Measurements from ENCODE around the gene GALE. TPM values are rescaled to one million over a fixed set of nuclear protein-coding genes. Genes with fewer than 3 reads are reported as not detected.
A peak's percentile ranks its signal among the peaks of the same experiment; 100 is the strongest.

The GALE gene
- total RNA-seq, 4 donors from 2014 or later = 2.9 to 5.7 (median 4.1) TPM

- Histone ChIP-seq H3K27ac (no peak overlapping the region), H3K4me1 (peaks cover 17 to 29% of the 10 kb centered on the region in 2 donors), H3K27me3 (no peaks in the 10 kb centered on the region), H3K9me3 (no peaks in the 10 kb centered on the region), H3K36me3 (peaks cover 0 to 28% of the 10 kb centered on the region in 2 donors), H3K4me3 (no peak overlapping the region)
- intact Hi-C loops (cut with DNase I; ENCODE audit: low total_unique reads) (no loop called here), in situ Hi-C loops (cut with MboI; ENCODE audit: low sequenced_read_pairs in 4 of 4) (no loop called here)
- no peak for TF ChIP-seq POLR2A (IDR thresholded peaks at IDR 0.05)
- DNase-seq (no peak), ATAC-seq (no peak)
Measured at GRCh38 chr1:23793861-23794731, 6.5 kb downstream of the GALE start.

DNA sequence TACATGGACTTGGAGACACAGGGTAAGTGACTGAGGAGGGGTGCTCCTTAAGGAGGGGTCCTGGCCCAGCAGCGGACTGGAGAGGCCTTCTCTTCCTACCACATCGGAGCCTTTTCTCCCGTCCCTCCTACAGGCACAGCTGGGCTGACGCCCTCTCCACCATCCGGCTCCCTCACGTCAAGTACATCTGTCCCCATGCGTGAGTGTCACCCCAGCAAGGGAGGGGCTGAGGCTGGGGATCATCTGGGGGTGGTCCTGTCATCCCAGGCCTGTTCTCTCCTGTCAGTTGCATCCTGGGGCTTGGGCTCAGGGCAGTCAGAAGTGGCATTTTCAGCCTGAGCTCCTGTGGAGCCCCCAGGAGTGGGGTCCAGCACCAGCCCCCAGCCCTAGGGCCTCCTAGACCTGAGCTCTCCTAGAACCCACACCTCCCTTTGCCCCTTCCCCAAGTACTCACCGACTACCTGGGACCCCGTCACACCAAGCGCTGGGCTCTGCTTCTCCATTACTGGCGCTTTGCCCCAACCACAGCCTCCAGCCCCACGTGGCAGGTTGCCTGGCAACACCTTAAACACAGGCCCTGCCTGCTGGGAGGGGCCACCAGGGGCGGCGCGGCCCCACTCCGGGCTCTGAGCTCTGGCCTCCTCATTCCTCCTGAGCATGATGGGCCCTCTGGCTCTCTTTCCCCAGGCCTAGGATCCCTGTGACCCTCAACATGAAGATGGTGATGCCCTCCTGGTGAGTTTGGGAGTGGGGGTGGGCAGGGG lies 7.4 kb downstream of the GALE start:
- intact Hi-C loops (cut with DNase I; ENCODE audit: low total_unique reads) (no loop called here), in situ Hi-C loops (cut with MboI; ENCODE audit: low sequenced_read_pairs in 4 of 4) (no loop called here)
- Histone ChIP-seq H3K9me3 (no peaks in the 10 kb centered on the region), H3K36me3 (peaks cover 0 to 28% of the 10 kb centered on the region in 2 donors), H3K27me3 (no peaks in the 10 kb centered on the region), H3K4me1 (peaks cover 17 to 26% of the 10 kb centered on the region in 2 donors), H3K27ac (peak overlapping the region in 2 of 4 donors; percentile 12 to 86), H3K4me3 (no peak overlapping the region)
- TF ChIP-seq POLR2A (IDR thresholded peaks at IDR 0.05) = no peak
- TF ChIP-seq CTCF (IDR thresholded peaks at IDR 0.05 in 4 of 5, conservative IDR thresholded peaks at IDR 0.05 in 1 of 5) = no peak
- no peak for ATAC-seq
- peak in 1 of 2 donors; percentile 39 for DNase-seq

DNA sequence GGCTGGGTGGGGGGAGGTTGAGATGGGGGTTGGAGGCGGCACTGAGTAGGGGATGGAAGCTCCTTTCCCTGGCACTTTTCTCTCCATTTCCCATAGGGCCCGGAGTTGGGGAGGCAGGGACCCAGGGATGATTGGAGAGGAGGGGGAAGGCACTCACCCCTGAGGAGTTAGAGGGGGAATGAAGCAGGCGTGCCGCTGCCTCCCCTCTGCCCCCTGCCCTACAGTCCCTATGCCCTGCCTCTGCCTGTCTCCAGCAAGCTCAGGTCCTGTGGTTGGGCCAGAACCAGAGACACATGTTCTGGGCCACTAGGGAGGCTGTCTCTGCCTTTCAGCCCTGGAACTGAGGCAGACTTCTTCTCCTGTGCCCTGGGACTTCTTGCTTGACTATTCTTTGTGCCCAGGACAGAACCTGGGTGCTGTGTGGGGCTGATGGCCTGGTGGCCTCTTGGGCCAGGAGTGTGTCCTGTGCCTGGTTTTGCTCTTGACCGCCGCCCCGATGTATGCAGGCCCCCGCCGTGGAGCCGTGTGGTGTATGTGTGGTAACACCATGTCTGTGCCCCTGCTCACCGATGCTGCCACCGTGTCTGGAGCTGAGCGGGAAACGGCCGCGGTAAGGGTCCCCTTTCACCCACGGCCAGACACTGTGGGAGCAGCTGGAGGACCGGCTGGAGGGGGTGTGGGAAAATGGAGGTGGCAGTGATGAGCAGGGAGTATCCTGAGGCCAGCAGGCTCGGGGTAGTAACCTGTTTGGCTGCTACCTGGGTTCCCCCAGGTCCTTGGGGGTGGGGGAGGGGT lies 8.2 kb downstream of the GALE start:
- Histone ChIP-seq H3K36me3 (peaks cover 0 to 36% of the 10 kb centered on the region in 2 donors), H3K27me3 (no peaks in the 10 kb centered on the region), H3K4me3 (peak overlapping the region; percentile 79 to 97 (median 80)), H3K27ac (peak overlapping the region; percentile 22 to 90 (median 87)), H3K4me1 (peaks cover 22 to 26% of the 10 kb centered on the region in 2 donors), H3K9me3 (no peaks in the 10 kb centered on the region)
- intact Hi-C loops (cut with DNase I; ENCODE audit: low total_unique reads) = no loop called here
- no peak for ATAC-seq
- TF ChIP-seq CTCF (IDR thresholded peaks at IDR 0.05 in 4 of 5, conservative IDR thresholded peaks at IDR 0.05 in 1 of 5) (no peak), POLR2A (IDR thresholded peaks at IDR 0.05) (no peak)
- DNase-seq = no peak
- in situ Hi-C loops (cut with MboI; ENCODE audit: low sequenced_read_pairs in 4 of 4) = no loop called here

- DNase-seq (no peak), ATAC-seq (peak; percentile 11 to 12)
- intact Hi-C loops (cut with DNase I; ENCODE audit: low total_unique reads) (loop anchor here (1.0 kb wide), 3 partner anchors 9 to 772 kb away; partner anchors contain the start of genes GALE, KDM1A and PITHD1), in situ Hi-C loops (cut with MboI; ENCODE audit: low sequenced_read_pairs in 4 of 4) (no loop called here)
- peaks cover 0 to 44% of the 10 kb centered on the region in 2 donors for H3K36me3 ChIP-seq
- H3K27ac ChIP-seq = peak overlapping the region; percentile 86 to 90 (median 87)
- H3K4me1 ChIP-seq = peaks cover 24 to 26% of the 10 kb centered on the region in 2 donors
- H3K4me3 ChIP-seq = peak overlapping the region; percentile 79 to 97 (median 80)
- H3K9me3 ChIP-seq = no peaks in the 10 kb centered on the region
- no peak for TF ChIP-seq CTCF (IDR thresholded peaks at IDR 0.05 in 4 of 5, conservative IDR thresholded peaks at IDR 0.05 in 1 of 5)
- no peaks in the 10 kb centered on the region for H3K27me3 ChIP-seq
Measured at GRCh38 chr1:23791516-23792047, 9.0 kb downstream of the GALE start.
